ENCODE results near the gene GRM8.

DNA sequence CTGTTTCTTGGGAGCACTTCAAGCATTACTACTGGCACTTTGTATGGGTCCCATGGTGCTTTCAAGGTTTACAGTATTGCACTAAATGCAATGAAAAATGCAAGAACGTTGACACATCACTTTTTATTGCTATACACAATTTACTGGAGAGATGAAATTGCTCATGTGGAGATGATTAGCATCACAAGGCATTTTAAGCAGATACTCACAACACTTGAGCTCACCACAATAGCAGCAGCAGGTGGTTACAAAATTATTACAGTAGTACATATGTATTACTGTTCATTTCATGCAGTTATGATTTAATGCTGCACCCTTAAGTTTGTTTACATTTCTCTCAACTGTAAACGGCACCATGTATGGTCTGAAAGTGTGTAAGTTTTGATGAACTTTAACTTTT, 537.7 kb downstream of the GRM8 start:
- TF ChIP-seq, protein P1, sequence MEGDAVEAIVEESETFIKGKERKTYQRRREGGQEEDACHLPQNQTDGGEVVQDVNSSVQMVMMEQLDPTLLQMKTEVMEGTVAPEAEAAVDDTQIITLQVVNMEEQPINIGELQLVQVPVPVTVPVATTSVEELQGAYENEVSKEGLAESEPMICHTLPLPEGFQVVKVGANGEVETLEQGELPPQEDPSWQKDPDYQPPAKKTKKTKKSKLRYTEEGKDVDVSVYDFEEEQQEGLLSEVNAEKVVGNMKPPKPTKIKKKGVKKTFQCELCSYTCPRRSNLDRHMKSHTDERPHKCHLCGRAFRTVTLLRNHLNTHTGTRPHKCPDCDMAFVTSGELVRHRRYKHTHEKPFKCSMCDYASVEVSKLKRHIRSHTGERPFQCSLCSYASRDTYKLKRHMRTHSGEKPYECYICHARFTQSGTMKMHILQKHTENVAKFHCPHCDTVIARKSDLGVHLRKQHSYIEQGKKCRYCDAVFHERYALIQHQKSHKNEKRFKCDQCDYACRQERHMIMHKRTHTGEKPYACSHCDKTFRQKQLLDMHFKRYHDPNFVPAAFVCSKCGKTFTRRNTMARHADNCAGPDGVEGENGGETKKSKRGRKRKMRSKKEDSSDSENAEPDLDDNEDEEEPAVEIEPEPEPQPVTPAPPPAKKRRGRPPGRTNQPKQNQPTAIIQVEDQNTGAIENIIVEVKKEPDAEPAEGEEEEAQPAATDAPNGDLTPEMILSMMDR (conservative IDR thresholded peaks at IDR 0.05), result no peak
- TF ChIP-seq ZFX (IDR thresholded peaks at IDR 0.05), result no peak
